Activated CD8-positive, alpha-beta memory T cell treated with anti-CD3 and anti-CD28 coated beads, Interleukin-2, amount 10 ng/mL, durations not matched to agents 7 days and 5 days (primary cell): Measurements from ENCODE around the gene PITPNB. TPM values are rescaled to one million over a fixed set of nuclear protein-coding genes. Genes with fewer than 3 reads are reported as not detected.

Source experiments
- ATAC-seq: fragments of 150-1000 bp; cut with Tn5 transposase; one replicate; pipeline ENCODE4 v1.10.0; 2021; ENCODE audit warnings: moderate library complexity
- CTCF ChIA-PET: fragments of 350-600 bp; sonication (Branson Sonifier 250); formaldehyde crosslinking; loops from one replicate; lab custom pipeline; 2021; ENCODE audit warnings: antibody characterized with exemption; lab: Charles Lee
- DNase-seq: peaks from one replicate; pipeline ENCODE4 v3.0.0-alpha.2; 2020
- H3K27ac Mint-ChIP-seq: one replicate; pipeline ENCODE4 v1.8.0; 2021; ENCODE audit warnings: mild to moderate bottlenecking, mixed read lengths
- H3K27me3 Mint-ChIP-seq: one replicate; pipeline ENCODE4 v1.8.0; 2021; ENCODE audit warnings: mixed read lengths
- H3K36me3 Mint-ChIP-seq: one replicate; pipeline ENCODE4 v1.8.0; 2021; ENCODE audit warnings: mild to moderate bottlenecking, mixed read lengths
- H3K4me1 Mint-ChIP-seq: one replicate; pipeline ENCODE4 v1.8.0; 2021; ENCODE audit warnings: mixed read lengths
- H3K4me3 Mint-ChIP-seq: one replicate; pipeline ENCODE4 v1.8.0; 2021; ENCODE audit warnings: mild to moderate bottlenecking, moderate library complexity, mixed read lengths
- H3K9me3 Mint-ChIP-seq: one replicate; pipeline ENCODE4 v1.8.0; 2022; ENCODE audit warnings: low read depth, mixed read lengths
- total RNA-seq, 2 experiments: library from RNA; stranded (reverse); gene quantifications; one replicate each; pipeline ENCODE4 v1.2.3, GENCODE V29; 2021

PITPNB gene
- 100 to 1,000 TPM in 1 of 2 experiments, 10 to 100 TPM in 1; 83.4 to 107 TPM for total RNA-seq

- ATAC-seq (peak; percentile 93), DNase-seq (peak; percentile 98)
- CTCF ChIA-PET: interaction anchor here (0.6 to 3.2 kb wide), 9 partner anchors 11 to 1553 kb away, joined by 3 to 7 read pairs (median 3); no protein-coding TSS in a partner anchor
- Mint-ChIP-seq H3K4me3 (peak within 1 kb of the TSS; percentile 98), H3K27me3 (peaks cover 2% of the 10 kb centered on the region), H3K27ac (peak within 1 kb of the TSS; percentile 99), H3K36me3 (peaks cover 46% of the 10 kb centered on the region), H3K9me3 (no peaks in the 10 kb centered on the region), H3K4me1 (peaks cover 66% of the 10 kb centered on the region)
Measured at GRCh38 chr22:27919222-27919941, at the start of gene PITPNB. PITPNB (minus strand) TSS chr22:27919256; CDS start chr22:27919191, 65 bp downstream.

GRCh38 chr22:27966168-27967064, 47.4 kb upstream of the PITPNB start:
- no peaks in the 10 kb centered on the region for H3K27me3 Mint-ChIP-seq
- DNase-seq (no peak), ATAC-seq (no peak)
- peaks cover 10% of the 10 kb centered on the region for H3K36me3 Mint-ChIP-seq
- no peak overlapping the region for H3K4me3 Mint-ChIP-seq
- H3K4me1 Mint-ChIP-seq: peaks cover 7% of the 10 kb centered on the region
- CTCF ChIA-PET: no interaction called here
- H3K27ac Mint-ChIP-seq: no peak overlapping the region
- no peaks in the 10 kb centered on the region for H3K9me3 Mint-ChIP-seq

GRCh38 chr22:27962268-27963044, 43.4 kb upstream of the PITPNB start:
- H3K4me3 Mint-ChIP-seq: no peak overlapping the region
- H3K9me3 Mint-ChIP-seq: no peaks in the 10 kb centered on the region
- no peak overlapping the region for H3K27ac Mint-ChIP-seq
- H3K4me1 Mint-ChIP-seq: peaks cover 4% of the 10 kb centered on the region
- H3K27me3 Mint-ChIP-seq: no peaks in the 10 kb centered on the region
- peaks cover 3% of the 10 kb centered on the region for H3K36me3 Mint-ChIP-seq
- CTCF ChIA-PET: no interaction called here
- no peak for DNase-seq
- no peak for ATAC-seq

GRCh38 chr22:27961680-27962079, 42.6 kb upstream of the PITPNB start:
- Mint-ChIP-seq H3K4me3 (no peak overlapping the region), H3K4me1 (peaks cover 4% of the 10 kb centered on the region), H3K27ac (no peak overlapping the region), H3K9me3 (no peaks in the 10 kb centered on the region), H3K27me3 (no peaks in the 10 kb centered on the region), H3K36me3 (peaks cover 3% of the 10 kb centered on the region)
- no peak for ATAC-seq
- no peak for DNase-seq
- CTCF ChIA-PET: no interaction called here

GRCh38 chr22:27961182-27961581, 42.1 kb upstream of the PITPNB start:
- no peaks in the 10 kb centered on the region for H3K9me3 Mint-ChIP-seq
- peaks cover 4% of the 10 kb centered on the region for H3K4me1 Mint-ChIP-seq
- H3K27ac Mint-ChIP-seq: no peak overlapping the region
- no peak for ATAC-seq
- H3K36me3 Mint-ChIP-seq: peaks cover 3% of the 10 kb centered on the region
- no peak overlapping the region for H3K4me3 Mint-ChIP-seq
- DNase-seq: no peak
- no peaks in the 10 kb centered on the region for H3K27me3 Mint-ChIP-seq
- CTCF ChIA-PET: no interaction called here

GRCh38 chr22:27959335-27960090, 40.5 kb upstream of the PITPNB start:
- DNase-seq (no peak), ATAC-seq (no peak)
- Mint-ChIP-seq H3K4me3 (no peak overlapping the region), H3K27me3 (no peaks in the 10 kb centered on the region), H3K9me3 (no peaks in the 10 kb centered on the region), H3K27ac (no peak overlapping the region), H3K36me3 (no peaks in the 10 kb centered on the region), H3K4me1 (peaks cover 4% of the 10 kb centered on the region)
- CTCF ChIA-PET: no interaction called here

- CTCF ChIA-PET: no interaction called here
- H3K4me1 Mint-ChIP-seq: no peaks in the 10 kb centered on the region
- H3K9me3 Mint-ChIP-seq: no peaks in the 10 kb centered on the region
- DNase-seq (no peak), ATAC-seq (no peak)
- H3K36me3 Mint-ChIP-seq: peaks cover 3% of the 10 kb centered on the region
- no peak overlapping the region for H3K27ac Mint-ChIP-seq
- no peaks in the 10 kb centered on the region for H3K27me3 Mint-ChIP-seq
- H3K4me3 Mint-ChIP-seq: no peak overlapping the region
Measured at GRCh38 chr22:27952779-27953178, 33.7 kb upstream of the PITPNB start.

GRCh38 chr22:27952091-27952490, 33.0 kb upstream of the PITPNB start:
- no peaks in the 10 kb centered on the region for H3K9me3 Mint-ChIP-seq
- CTCF ChIA-PET: no interaction called here
- H3K4me1 Mint-ChIP-seq: no peaks in the 10 kb centered on the region
- H3K27me3 Mint-ChIP-seq: no peaks in the 10 kb centered on the region
- peaks cover 3% of the 10 kb centered on the region for H3K36me3 Mint-ChIP-seq
- no peak overlapping the region for H3K4me3 Mint-ChIP-seq
- no peak for DNase-seq
- H3K27ac Mint-ChIP-seq: no peak overlapping the region
- ATAC-seq: no peak

GRCh38 chr22:27949421-27949820, 30.4 kb upstream of the PITPNB start:
- ATAC-seq: no peak
- CTCF ChIA-PET: no interaction called here
- Mint-ChIP-seq H3K4me3 (no peak overlapping the region), H3K9me3 (no peaks in the 10 kb centered on the region), H3K27ac (no peak overlapping the region), H3K36me3 (peaks cover 3% of the 10 kb centered on the region), H3K27me3 (no peaks in the 10 kb centered on the region), H3K4me1 (no peaks in the 10 kb centered on the region)
- no peak for DNase-seq

- H3K27ac Mint-ChIP-seq: no peak overlapping the region
- H3K4me1 Mint-ChIP-seq: peaks cover 2% of the 10 kb centered on the region
- H3K27me3 Mint-ChIP-seq: no peaks in the 10 kb centered on the region
- peaks cover 4% of the 10 kb centered on the region for H3K36me3 Mint-ChIP-seq
- no peak overlapping the region for H3K4me3 Mint-ChIP-seq
- no peaks in the 10 kb centered on the region for H3K9me3 Mint-ChIP-seq
- DNase-seq (no peak), ATAC-seq (no peak)
- CTCF ChIA-PET: interaction anchor here (0.9 kb wide), 1 partner anchor 22 kb away, joined by 3 read pairs; no protein-coding TSS in a partner anchor
Measured at GRCh38 chr22:27948569-27948968, 29.5 kb upstream of the PITPNB start.

- CTCF ChIA-PET: no interaction called here
- no peak for DNase-seq
- no peaks in the 10 kb centered on the region for H3K27me3 Mint-ChIP-seq
- ATAC-seq: no peak
- H3K9me3 Mint-ChIP-seq: no peaks in the 10 kb centered on the region
- no peak overlapping the region for H3K4me3 Mint-ChIP-seq
- H3K36me3 Mint-ChIP-seq: peaks cover 4% of the 10 kb centered on the region
- peaks cover 2% of the 10 kb centered on the region for H3K4me1 Mint-ChIP-seq
- no peak overlapping the region for H3K27ac Mint-ChIP-seq
Measured at GRCh38 chr22:27947448-27947847, 28.4 kb upstream of the PITPNB start.

GRCh38 chr22:27941143-27941542, 22.1 kb upstream of the PITPNB start:
- no peak for ATAC-seq

More at GRCh38 chr22:27941143-27941542, 22.1 kb upstream of the PITPNB start:
- H3K4me1 Mint-ChIP-seq: peaks cover 2% of the 10 kb centered on the region
- no peak overlapping the region for H3K4me3 Mint-ChIP-seq
- H3K36me3 Mint-ChIP-seq: peaks cover 14% of the 10 kb centered on the region
- CTCF ChIA-PET: no interaction called here
- no peaks in the 10 kb centered on the region for H3K27me3 Mint-ChIP-seq
- DNase-seq: no peak
- no peaks in the 10 kb centered on the region for H3K9me3 Mint-ChIP-seq
- no peak overlapping the region for H3K27ac Mint-ChIP-seq
